ENCODE measurements around the gene DSPP.

Gene DSPP

GRCh38 chr4:87608229-87608628 lies at the start of gene DSPP:
TSS of gene DSPP (plus strand) at chr4:87608529. CDS start at chr4:87610909, 2,380 bp downstream.
- TF ChIP-seq CTCF (IDR thresholded peaks at IDR 0.05) = no peak

GRCh38 chr4:87559090-87559837 lies 49.1 kb upstream of the DSPP start:
- no peak for TF ChIP-seq CTCF (IDR thresholded peaks at IDR 0.05)

- TF ChIP-seq CTCF (IDR thresholded peaks at IDR 0.05) = no peak
These were observed 47.5 kb upstream of the DSPP start for GRCh38 chr4:87560802-87561201.

GRCh38 chr4:87565746-87566145 lies 42.6 kb upstream of the DSPP start:
- TF ChIP-seq CTCF (IDR thresholded peaks at IDR 0.05) = no peak

- no peak for TF ChIP-seq CTCF (IDR thresholded peaks at IDR 0.05)
These were observed 42.1 kb upstream of the DSPP start for GRCh38 chr4:87566276-87566675.

- TF ChIP-seq CTCF (IDR thresholded peaks at IDR 0.05) = no peak
These were observed 41.1 kb upstream of the DSPP start for GRCh38 chr4:87567191-87567590.

GRCh38 chr4:87570290-87570805 lies 38.0 kb upstream of the DSPP start:
- no peak for TF ChIP-seq CTCF (IDR thresholded peaks at IDR 0.05)

Data from LNCAP (cell line).